K562 (cell line): Measurements from ENCODE around the gene FKBP7. TPM values are rescaled to one million over a fixed set of nuclear protein-coding genes. Genes with fewer than 3 reads are reported as not detected.

Source experiments
- CCAR2 ChIP-seq: fragments of 200-400 bp; formaldehyde crosslinking; IDR thresholded peaks from 2 replicates; pipeline ENCODE4 v1.6.1; 2017; ENCODE audit warnings: mild to moderate bottlenecking, low read depth, low read length
- FOS ChIP-seq: IDR thresholded peaks from 3 replicates; pipeline ENCODE4 v1.6.1; 2011; ENCODE audit not compliant: insufficient read length; ENCODE audit errors: extremely low read depth
- FOXA3 ChIP-seq, 2 experiments: fragments of 450-650 bp in 1 of 2; sonication (generic) in 1 of 2; formaldehyde crosslinking; IDR thresholded peaks in 1 of 2; conservative IDR thresholded peaks in 1 of 2; 2 replicates each; pipeline versions ENCODE4 v1.4.0 to v1.8.0; 2020 to 2022; ENCODE audit warnings: mild to moderate bottlenecking in 2 of 2, missing genetic modification reagents in 1 of 2
- GABPB2 ChIP-seq: fragments of 250-450 bp; sonication (Bioruptor Pico); conservative IDR thresholded peaks from 2 replicates; pipeline ENCODE4 v1.5.1; 2021; ENCODE audit warnings: mild to moderate bottlenecking
- HDAC2 ChIP-seq: fragments of 450-650 bp; IDR thresholded peaks from 2 replicates; pipeline ENCODE4 v1.6.1; 2016; ENCODE audit warnings: mild to moderate bottlenecking
- HMG20B ChIP-seq: fragments of 250-450 bp; sonication (Bioruptor Pico); IDR thresholded peaks from 2 replicates; pipeline ENCODE4 v1.5.0; 2021; ENCODE audit warnings: mild to moderate bottlenecking
- MYC ChIP-seq, 2 experiments: fragments of 250-450 bp in 1 of 2; sonication (Bioruptor Pico) in 1 of 2; IDR thresholded peaks; 2 replicates each; pipeline versions ENCODE4 v1.5.1 to v1.6.1; 2012 to 2021; ENCODE audit warnings: low read depth in 2 of 2, borderline replicate concordance in 1 of 2, improper control_type of control experiment in 1 of 2, low read length in 1 of 2, mild to moderate bottlenecking in 1 of 2, moderate library complexity in 1 of 2
- PML ChIP-seq: IDR thresholded peaks from 2 replicates; pipeline ENCODE4 v1.6.1; 2012; ENCODE audit warnings: low read length, inconsistent platforms
- SPI1 ChIP-seq: IDR thresholded peaks from 2 replicates; pipeline ENCODE4 v1.6.1; 2011; ENCODE audit warnings: low read depth, low read length, control low read depth, borderline replicate concordance
- TARDBP ChIP-seq: fragments of 450-650 bp; IDR thresholded peaks from 2 replicates; pipeline ENCODE4 v1.6.1; 2016
- ZBTB43 ChIP-seq: sonication (generic); formaldehyde crosslinking; IDR thresholded peaks from 2 replicates; pipeline ENCODE4 v1.8.0; 2023; ENCODE audit warnings: mild to moderate bottlenecking, missing genetic modification reagents
- ZFP30 ChIP-seq: fragments of 250-450 bp; sonication (Bioruptor Pico); IDR thresholded peaks from 2 replicates; pipeline ENCODE4 v1.8.0; 2022; ENCODE audit warnings: moderate library complexity, mild to moderate bottlenecking, inconsistent platforms, borderline replicate concordance
- polyA plus RNA-seq, 8 experiments: library from polyadenylated mRNA; depleted of rRNA in 4 of 8; stranded (reverse) in 5 of 8; unstranded in 3 of 8; fragments of >200 nt; fragmentation: Nextera tagmentation in 2 of 8; fragmentation: Illumina TruSeq in 1 of 8; extraction: Ambion mirVana in 2 of 8; extraction: Trizol in 1 of 8; gene quantifications; 2 replicates each; pipeline versions ENCODE4 v1.2.1 to v1.2.3, GENCODE V29; 2011 to 2014; ENCODE audit warnings: inconsistent platforms in 1 of 8, missing spikeins in 1 of 8
- total RNA-seq, 7 experiments: library from RNA; depleted of rRNA in 6 of 7; stranded (reverse); fragments of >200 nt in 6 of 7; fragmentation: Illumina TruSeq in 2 of 7; extraction: Trizol in 2 of 7; gene quantifications; 2 replicates each; pipeline versions ENCODE4 v1.2.1 to v1.2.3, GENCODE V29; 2011 to 2021; ENCODE audit warnings: low replicate concordance in 1 of 7
- TF ChIP-seq, protein P1 (sequence below), 2 experiments: fragments of 450-650 bp; IDR thresholded peaks; 2 replicates each; pipeline ENCODE4 v1.6.1; 2018; ENCODE audit warnings: mild to moderate bottlenecking in 2 of 2, low read depth in 1 of 2; ENCODE audit not compliant: partially characterized antibody in 2 of 2
- TF ChIP-seq, protein P2 (sequence below), 3 experiments: fragments of 200-800 bp in 1 of 3; fragments of 250-450 bp in 1 of 3; fragments of 450-650 bp in 1 of 3; sonication (Bioruptor Pico) in 1 of 3; sonication (Bioruptor generic) in 1 of 3; formaldehyde crosslinking in 1 of 3; IDR thresholded peaks; 2 replicates each; pipeline versions ENCODE4 v1.6.1 to v1.8.0; 2016 to 2022; ENCODE audit warnings: mild to moderate bottlenecking in 2 of 3, missing genetic modification characterization in 2 of 3, missing compliant biosample characterization in 1 of 3, moderate library complexity in 1 of 3
- TF ChIP-seq, protein P3 (sequence below): fragments of 250-450 bp; sonication (Bioruptor Pico); IDR thresholded peaks from 2 replicates; pipeline ENCODE4 v1.6.1; 2021; ENCODE audit warnings: mild to moderate bottlenecking

The FKBP7 gene
- total and polyA plus RNA-seq, 9 of the 15 experiments (the other 6 are each of a cell fraction or from before 2014, with no cell fraction given): 6.1 to 23.2 (median 19.0) TPM

DNA sequence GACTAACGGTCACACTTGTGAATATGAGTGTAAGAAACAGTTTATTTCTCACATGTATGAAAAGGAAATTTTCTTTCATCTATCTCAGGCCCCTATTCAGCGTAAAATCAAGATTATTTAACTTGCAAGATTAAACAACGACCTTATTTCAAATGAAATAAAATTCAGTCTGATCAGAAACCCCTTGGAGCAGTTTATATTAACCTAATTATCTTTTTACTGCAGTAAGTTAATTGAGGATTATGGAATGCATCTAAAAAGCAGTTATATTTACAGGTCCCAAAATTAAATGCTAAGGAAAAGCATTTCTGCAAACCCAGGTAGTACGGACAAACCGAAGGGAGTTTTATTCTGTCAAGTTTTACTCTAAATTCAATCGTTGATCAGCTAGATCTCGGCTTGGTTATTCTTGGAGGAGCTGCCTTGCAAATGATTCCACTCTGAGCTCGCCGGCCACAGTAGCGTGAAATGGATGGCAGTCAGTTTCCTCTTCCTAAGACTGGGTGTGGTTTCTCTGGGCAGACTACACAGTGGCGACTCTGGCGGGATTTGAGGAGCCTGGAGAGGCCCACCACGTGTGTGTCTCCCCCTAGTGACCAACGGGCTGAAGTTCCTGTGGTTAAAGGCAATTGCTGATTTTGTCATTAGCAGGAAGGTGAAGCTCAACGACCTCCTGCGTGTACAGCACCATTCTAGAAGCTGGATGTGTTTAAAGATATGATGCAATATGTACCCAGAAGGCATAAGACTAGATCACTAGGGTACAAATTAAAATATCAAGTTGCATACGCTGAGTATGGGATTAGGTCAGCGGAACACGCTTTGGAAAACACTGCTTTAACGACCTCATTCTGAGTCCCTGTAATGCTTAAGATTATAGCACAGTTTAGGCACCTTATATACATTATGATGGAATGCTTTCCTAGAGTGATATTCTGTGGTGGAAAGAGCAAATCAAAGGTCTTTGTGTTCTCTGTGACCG, 63.8 kb downstream of the FKBP7 start (continued):
- TF ChIP-seq ZFP30 (CRISPR knock-in tag) (no peak), MYC (IDR thresholded peaks at IDR 0.05; ENCODE audit: low read depth, low read length) (peak; percentile 95), MYC (CRISPR knock-in tag; IDR thresholded peaks at IDR 0.05; ENCODE audit: borderline replicate concordance, low read depth) (peak; percentile 71; the same call in 1 of the 2 replicates), ZBTB43 (no peak), PML (peak; percentile 51; the same call in 1 of the 2 replicates), CCAR2 (0 out of 2 replicates have a peak, but pooled peaks have one; percentile 73), GABPB2 (CRISPR knock-in tag) (no peak), SPI1 (no peak), HDAC2 (no peak; the same call in 1 of the 2 replicates), FOS (no peak), TARDBP (no peak), HMG20B (CRISPR knock-in tag) (no peak), FOXA3 (CRISPR knock-in tag; conservative IDR thresholded peaks at IDR 0.05 in 1 of 2, IDR thresholded peaks at IDR 0.05 in 1 of 2) (peak; percentile 26 to 91; a peak in 3 of 4 replicates)
- TF ChIP-seq, protein P1, sequence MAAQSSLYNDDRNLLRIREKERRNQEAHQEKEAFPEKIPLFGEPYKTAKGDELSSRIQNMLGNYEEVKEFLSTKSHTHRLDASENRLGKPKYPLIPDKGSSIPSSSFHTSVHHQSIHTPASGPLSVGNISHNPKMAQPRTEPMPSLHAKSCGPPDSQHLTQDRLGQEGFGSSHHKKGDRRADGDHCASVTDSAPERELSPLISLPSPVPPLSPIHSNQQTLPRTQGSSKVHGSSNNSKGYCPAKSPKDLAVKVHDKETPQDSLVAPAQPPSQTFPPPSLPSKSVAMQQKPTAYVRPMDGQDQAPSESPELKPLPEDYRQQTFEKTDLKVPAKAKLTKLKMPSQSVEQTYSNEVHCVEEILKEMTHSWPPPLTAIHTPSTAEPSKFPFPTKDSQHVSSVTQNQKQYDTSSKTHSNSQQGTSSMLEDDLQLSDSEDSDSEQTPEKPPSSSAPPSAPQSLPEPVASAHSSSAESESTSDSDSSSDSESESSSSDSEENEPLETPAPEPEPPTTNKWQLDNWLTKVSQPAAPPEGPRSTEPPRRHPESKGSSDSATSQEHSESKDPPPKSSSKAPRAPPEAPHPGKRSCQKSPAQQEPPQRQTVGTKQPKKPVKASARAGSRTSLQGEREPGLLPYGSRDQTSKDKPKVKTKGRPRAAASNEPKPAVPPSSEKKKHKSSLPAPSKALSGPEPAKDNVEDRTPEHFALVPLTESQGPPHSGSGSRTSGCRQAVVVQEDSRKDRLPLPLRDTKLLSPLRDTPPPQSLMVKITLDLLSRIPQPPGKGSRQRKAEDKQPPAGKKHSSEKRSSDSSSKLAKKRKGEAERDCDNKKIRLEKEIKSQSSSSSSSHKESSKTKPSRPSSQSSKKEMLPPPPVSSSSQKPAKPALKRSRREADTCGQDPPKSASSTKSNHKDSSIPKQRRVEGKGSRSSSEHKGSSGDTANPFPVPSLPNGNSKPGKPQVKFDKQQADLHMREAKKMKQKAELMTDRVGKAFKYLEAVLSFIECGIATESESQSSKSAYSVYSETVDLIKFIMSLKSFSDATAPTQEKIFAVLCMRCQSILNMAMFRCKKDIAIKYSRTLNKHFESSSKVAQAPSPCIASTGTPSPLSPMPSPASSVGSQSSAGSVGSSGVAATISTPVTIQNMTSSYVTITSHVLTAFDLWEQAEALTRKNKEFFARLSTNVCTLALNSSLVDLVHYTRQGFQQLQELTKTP (IDR thresholded peaks at IDR 0.05; ENCODE audit: low read depth in 1 of 2, partially characterized antibody in 2 of 2): peak; percentile 51 to 52
- TF ChIP-seq, protein P2, sequence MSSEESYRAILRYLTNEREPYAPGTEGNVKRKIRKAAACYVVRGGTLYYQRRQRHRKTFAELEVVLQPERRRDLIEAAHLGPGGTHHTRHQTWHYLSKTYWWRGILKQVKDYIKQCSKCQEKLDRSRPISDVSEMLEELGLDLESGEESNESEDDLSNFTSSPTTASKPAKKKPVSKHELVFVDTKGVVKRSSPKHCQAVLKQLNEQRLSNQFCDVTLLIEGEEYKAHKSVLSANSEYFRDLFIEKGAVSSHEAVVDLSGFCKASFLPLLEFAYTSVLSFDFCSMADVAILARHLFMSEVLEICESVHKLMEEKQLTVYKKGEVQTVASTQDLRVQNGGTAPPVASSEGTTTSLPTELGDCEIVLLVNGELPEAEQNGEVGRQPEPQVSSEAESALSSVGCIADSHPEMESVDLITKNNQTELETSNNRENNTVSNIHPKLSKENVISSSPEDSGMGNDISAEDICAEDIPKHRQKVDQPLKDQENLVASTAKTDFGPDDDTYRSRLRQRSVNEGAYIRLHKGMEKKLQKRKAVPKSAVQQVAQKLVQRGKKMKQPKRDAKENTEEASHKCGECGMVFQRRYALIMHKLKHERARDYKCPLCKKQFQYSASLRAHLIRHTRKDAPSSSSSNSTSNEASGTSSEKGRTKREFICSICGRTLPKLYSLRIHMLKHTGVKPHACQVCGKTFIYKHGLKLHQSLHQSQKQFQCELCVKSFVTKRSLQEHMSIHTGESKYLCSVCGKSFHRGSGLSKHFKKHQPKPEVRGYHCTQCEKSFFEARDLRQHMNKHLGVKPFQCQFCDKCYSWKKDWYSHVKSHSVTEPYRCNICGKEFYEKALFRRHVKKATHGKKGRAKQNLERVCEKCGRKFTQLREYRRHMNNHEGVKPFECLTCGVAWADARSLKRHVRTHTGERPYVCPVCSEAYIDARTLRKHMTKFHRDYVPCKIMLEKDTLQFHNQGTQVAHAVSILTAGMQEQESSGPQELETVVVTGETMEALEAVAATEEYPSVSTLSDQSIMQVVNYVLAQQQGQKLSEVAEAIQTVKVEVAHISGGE (CRISPR knock-in tag; IDR thresholded peaks at IDR 0.05): 0 out of 6 replicates have a peak, but pooled peaks of 1 of the 3 experiments have one; percentile 4
- TF ChIP-seq, protein P3, sequence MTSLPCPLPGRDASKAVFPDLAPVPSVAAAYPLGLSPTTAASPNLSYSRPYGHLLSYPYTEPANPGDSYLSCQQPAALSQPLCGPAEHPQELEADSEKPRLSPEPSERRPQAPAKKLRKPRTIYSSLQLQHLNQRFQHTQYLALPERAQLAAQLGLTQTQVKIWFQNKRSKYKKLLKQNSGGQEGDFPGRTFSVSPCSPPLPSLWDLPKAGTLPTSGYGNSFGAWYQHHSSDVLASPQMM (CRISPR knock-in tag): no peak
